ENCODE measurements around the gene ZNF627.
"Not testable (repeated sequence)": the region's sequence is repeated elsewhere in the genome, so short reads cannot be mapped to it uniquely, and the experiment has no call there.

The ZNF627 gene

DNA sequence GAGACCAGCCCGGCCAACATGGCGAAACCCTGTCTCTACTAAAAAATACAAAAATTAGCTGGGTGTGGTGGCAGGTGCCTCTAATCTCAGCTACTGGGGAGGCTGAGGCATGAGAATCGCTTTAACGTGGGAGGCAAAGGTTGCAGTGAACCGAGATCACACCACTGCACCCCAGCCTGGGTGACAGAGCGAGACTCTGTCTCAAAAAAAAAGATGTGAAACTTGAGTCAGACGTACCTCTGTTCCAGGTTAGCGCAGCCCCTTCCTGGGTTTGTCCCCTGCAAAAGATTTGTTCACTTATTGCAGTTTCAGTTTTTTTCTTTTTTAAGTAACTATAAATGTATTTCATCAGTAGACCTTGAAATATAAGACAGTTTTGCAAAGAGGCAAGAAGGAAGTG is 2.4 kb downstream of the ZNF627 start:
- H3K4me3 ChIP-seq (ENCODE audit: low read depth, low read length); H3K27ac ChIP-seq (ENCODE audit: extremely low read depth, low read depth, low read length); POLR2A ChIA-PET; H3K9me3 ChIP-seq (ENCODE audit: control insufficient read depth, insufficient read depth, low read depth, low read length); H3K4me1 ChIP-seq (ENCODE audit: control insufficient read depth, insufficient read depth, low read length): not testable (repeated sequence)
- CTCF ChIA-PET, result interaction anchor here (1.0 kb wide), 1 partner anchor 9 kb away, joined by 4 read pairs; no protein-coding TSS in a partner anchor
- peaks cover 10 to 23% of the 10 kb centered on the region in 2 experiments; a peak in 2 of 3 replicates for H3K36me3 ChIP-seq (ENCODE audit: control insufficient read depth in 2 of 2, insufficient read depth in 1 of 2, low read length in 2 of 2)

DNA sequence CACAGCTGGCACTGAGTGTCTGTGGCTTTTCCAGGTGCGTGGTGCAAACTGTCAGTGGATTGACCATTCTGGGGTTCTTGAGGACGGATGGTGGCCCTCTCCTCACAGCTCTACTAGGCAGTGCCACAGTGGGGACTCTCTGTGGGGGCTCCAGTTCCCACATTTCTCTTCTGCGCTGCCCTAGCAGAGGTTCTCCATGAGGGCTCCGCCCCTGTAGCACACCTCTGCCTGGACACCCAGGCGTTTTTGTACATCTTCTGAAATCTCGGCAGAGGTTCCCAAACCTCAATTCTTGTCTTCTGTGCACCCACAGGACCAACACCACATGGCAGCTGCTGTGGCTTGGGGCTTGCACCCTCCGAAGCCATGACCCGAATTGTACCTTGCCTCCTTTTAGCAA is 9.2 kb downstream of the ZNF627 start:
- H3K27ac ChIP-seq (ENCODE audit: extremely low read depth, low read depth, low read length), result no peak overlapping the region
- ChIA-PET CTCF (interaction anchor here (0.7 kb wide), 1 partner anchor 90 kb away, joined by 4 read pairs; no protein-coding TSS in a partner anchor), POLR2A (no interaction called here)
- H3K4me1 ChIP-seq (ENCODE audit: control insufficient read depth, insufficient read depth, low read length), result no peaks in the 10 kb centered on the region
- H3K4me3 ChIP-seq (ENCODE audit: low read depth, low read length), result no peak overlapping the region
- 0 out of 2 replicates have a peak, but pooled peaks have one; percentile 13 for TF ChIP-seq ZNF558 (tag by site-specific recombination; IDR thresholded peaks at IDR 0.05)
- TF ChIP-seq ZNF501 (tag by site-specific recombination; IDR thresholded peaks at IDR 0.05), result no peak
- TF ChIP-seq ZNF394 (tag by site-specific recombination; IDR thresholded peaks at IDR 0.05; ENCODE audit: borderline replicate concordance), result no peak
- peak; percentile 77 for TF ChIP-seq SETDB1 (IDR thresholded peaks at IDR 0.05; ENCODE audit: insufficient read length, low read length)
- TF ChIP-seq ZIC2 (tag by site-specific recombination; IDR thresholded peaks at IDR 0.05), result no peak
- no peak for TF ChIP-seq YY1 (tag by site-specific recombination; IDR thresholded peaks at IDR 0.05)
- TF ChIP-seq ZNF510 (tag by site-specific recombination; IDR thresholded peaks at IDR 0.05; ENCODE audit: insufficient replicate concordance), result peak; percentile 14
- TF ChIP-seq TCF7L2 (IDR thresholded peaks at IDR 0.05; ENCODE audit: borderline replicate concordance, low read depth, low read length), result no peak
- TF ChIP-seq ZNF658 (tag by site-specific recombination; IDR thresholded peaks at IDR 0.05), result no peak
- TF ChIP-seq ZNF626 (tag by site-specific recombination; IDR thresholded peaks at IDR 0.05), result 0 out of 2 replicates have a peak, but pooled peaks have one; percentile 39
- TF ChIP-seq, protein P1, sequence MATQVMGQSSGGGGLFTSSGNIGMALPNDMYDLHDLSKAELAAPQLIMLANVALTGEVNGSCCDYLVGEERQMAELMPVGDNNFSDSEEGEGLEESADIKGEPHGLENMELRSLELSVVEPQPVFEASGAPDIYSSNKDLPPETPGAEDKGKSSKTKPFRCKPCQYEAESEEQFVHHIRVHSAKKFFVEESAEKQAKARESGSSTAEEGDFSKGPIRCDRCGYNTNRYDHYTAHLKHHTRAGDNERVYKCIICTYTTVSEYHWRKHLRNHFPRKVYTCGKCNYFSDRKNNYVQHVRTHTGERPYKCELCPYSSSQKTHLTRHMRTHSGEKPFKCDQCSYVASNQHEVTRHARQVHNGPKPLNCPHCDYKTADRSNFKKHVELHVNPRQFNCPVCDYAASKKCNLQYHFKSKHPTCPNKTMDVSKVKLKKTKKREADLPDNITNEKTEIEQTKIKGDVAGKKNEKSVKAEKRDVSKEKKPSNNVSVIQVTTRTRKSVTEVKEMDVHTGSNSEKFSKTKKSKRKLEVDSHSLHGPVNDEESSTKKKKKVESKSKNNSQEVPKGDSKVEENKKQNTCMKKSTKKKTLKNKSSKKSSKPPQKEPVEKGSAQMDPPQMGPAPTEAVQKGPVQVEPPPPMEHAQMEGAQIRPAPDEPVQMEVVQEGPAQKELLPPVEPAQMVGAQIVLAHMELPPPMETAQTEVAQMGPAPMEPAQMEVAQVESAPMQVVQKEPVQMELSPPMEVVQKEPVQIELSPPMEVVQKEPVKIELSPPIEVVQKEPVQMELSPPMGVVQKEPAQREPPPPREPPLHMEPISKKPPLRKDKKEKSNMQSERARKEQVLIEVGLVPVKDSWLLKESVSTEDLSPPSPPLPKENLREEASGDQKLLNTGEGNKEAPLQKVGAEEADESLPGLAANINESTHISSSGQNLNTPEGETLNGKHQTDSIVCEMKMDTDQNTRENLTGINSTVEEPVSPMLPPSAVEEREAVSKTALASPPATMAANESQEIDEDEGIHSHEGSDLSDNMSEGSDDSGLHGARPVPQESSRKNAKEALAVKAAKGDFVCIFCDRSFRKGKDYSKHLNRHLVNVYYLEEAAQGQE (tag by site-specific recombination; IDR thresholded peaks at IDR 0.05), result no peak
- no peak for TF ChIP-seq ZFP3 (tag by site-specific recombination; IDR thresholded peaks at IDR 0.05; ENCODE audit: low read depth)
- TF ChIP-seq, protein P2, sequence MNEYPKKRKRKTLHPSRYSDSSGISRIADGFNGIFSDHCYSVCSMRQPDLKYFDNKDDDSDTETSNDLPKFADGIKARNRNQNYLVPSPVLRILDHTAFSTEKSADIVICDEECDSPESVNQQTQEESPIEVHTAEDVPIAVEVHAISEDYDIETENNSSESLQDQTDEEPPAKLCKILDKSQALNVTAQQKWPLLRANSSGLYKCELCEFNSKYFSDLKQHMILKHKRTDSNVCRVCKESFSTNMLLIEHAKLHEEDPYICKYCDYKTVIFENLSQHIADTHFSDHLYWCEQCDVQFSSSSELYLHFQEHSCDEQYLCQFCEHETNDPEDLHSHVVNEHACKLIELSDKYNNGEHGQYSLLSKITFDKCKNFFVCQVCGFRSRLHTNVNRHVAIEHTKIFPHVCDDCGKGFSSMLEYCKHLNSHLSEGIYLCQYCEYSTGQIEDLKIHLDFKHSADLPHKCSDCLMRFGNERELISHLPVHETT (tag by site-specific recombination; IDR thresholded peaks at IDR 0.05), result no peak
- peaks cover 0 to 26% of the 10 kb centered on the region in 2 experiments; a peak in 2 of 3 replicates for H3K36me3 ChIP-seq (ENCODE audit: control insufficient read depth in 2 of 2, insufficient read depth in 1 of 2, low read length in 2 of 2)
- H3K9me3 ChIP-seq (ENCODE audit: control insufficient read depth, insufficient read depth, low read depth, low read length), result no peaks in the 10 kb centered on the region; the same call in 1 of the 2 replicates

DNA sequence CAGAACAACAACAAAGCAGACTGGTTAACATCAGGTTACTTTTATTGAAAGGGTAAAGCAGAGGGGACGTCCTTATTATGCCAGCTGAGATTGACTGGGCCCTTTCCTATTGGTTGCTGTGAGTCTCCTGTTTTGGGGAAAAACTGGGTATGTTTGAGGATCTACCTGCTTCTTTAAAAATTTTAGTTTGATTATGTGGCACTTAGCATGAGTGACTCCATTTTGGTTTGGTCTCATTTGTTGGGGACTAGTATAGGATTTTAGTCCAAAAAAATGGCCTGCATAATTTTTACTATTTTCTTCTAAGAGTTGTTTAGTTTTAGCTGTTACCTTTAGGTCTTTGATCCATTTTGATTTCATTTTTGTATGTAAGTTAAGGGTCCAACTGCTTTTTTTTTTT is 14.4 kb downstream of the ZNF627 start:
- Histone ChIP-seq H3K27ac (ENCODE audit: extremely low read depth, low read depth, low read length) (no peak overlapping the region), H3K4me1 (ENCODE audit: control insufficient read depth, insufficient read depth, low read length) (no peaks in the 10 kb centered on the region), H3K4me3 (ENCODE audit: low read depth, low read length) (no peak overlapping the region), H3K36me3 (ENCODE audit: control insufficient read depth in 2 of 2, insufficient read depth in 1 of 2, low read length in 2 of 2) (peaks cover 17 to 29% of the 10 kb centered on the region in 2 experiments; a peak in 2 of 3 replicates), H3K9me3 (ENCODE audit: control insufficient read depth, insufficient read depth, low read depth, low read length) (peaks cover 2% of the 10 kb centered on the region)
- ChIA-PET CTCF (no interaction called here), POLR2A (no interaction called here)
- TF ChIP-seq, protein P3, sequence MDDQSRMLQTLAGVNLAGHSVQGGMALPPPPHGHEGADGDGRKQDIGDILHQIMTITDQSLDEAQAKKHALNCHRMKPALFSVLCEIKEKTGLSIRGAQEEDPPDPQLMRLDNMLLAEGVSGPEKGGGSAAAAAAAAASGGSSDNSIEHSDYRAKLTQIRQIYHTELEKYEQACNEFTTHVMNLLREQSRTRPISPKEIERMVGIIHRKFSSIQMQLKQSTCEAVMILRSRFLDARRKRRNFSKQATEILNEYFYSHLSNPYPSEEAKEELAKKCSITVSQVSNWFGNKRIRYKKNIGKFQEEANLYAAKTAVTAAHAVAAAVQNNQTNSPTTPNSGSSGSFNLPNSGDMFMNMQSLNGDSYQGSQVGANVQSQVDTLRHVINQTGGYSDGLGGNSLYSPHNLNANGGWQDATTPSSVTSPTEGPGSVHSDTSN (CRISPR knock-in tag; IDR thresholded peaks at IDR 0.05), result no peak
- TF ChIP-seq ZFP37 (tag by site-specific recombination; IDR thresholded peaks at IDR 0.05) (no peak), GFI1B (tag by site-specific recombination; IDR thresholded peaks at IDR 0.05) (no peak), ZNF112 (tag by site-specific recombination; IDR thresholded peaks at IDR 0.05) (no peak), OSR2 (tag by site-specific recombination; IDR thresholded peaks at IDR 0.05) (no peak), IKZF3 (tag by site-specific recombination; IDR thresholded peaks at IDR 0.05) (no peak), ZNF600 (tag by site-specific recombination; IDR thresholded peaks at IDR 0.05) (no peak), ZNF624 (tag by site-specific recombination; IDR thresholded peaks at IDR 0.05) (no peak), ZNF571 (tag by site-specific recombination; IDR thresholded peaks at IDR 0.05) (no peak), ZNF394 (tag by site-specific recombination; IDR thresholded peaks at IDR 0.05; ENCODE audit: borderline replicate concordance) (no peak)
- TF ChIP-seq, protein P4, sequence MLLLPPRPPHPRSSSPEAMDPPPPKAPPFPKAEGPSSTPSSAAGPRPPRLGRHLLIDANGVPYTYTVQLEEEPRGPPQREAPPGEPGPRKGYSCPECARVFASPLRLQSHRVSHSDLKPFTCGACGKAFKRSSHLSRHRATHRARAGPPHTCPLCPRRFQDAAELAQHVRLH (tag by site-specific recombination; IDR thresholded peaks at IDR 0.05), result no peak
